Measurements from ENCODE around the gene OR5AL1. TPM values are rescaled to one million over a fixed set of nuclear protein-coding genes. Genes with fewer than 3 reads are reported as not detected.
"Not testable (repeated sequence)": the region's sequence is repeated elsewhere in the genome, so short reads cannot be mapped to it uniquely, and the experiment has no call there.

The OR5AL1 gene
- not detected for total RNA-seq

GRCh38 chr11:56412396-56412795, at the start of gene OR5AL1:
Gene OR5AL1 (plus strand): TSS chr11:56412696.
- no peak for DNase-seq

- no peak for DNase-seq
These were observed 37.2 kb upstream of the OR5AL1 start, which contains the start of gene OR8U1 for GRCh38 chr11:56375324-56375723. Gene OR8U1 (plus strand): TSS chr11:56375624. CDS start chr11:56375624, 0 bp downstream.

- no peak for DNase-seq
These were observed 32.4 kb upstream of the OR5AL1 start for GRCh38 chr11:56380120-56380519.

GRCh38 chr11:56394381-56394780, 18.1 kb upstream of the OR5AL1 start:
- no peak for DNase-seq

- no peak for DNase-seq
These were observed 16.4 kb upstream of the OR5AL1 start for GRCh38 chr11:56396047-56396446.

GRCh38 chr11:56401858-56402461, 10.5 kb upstream of the OR5AL1 start:
- not testable (repeated sequence) for DNase-seq

GRCh38 chr11:56404393-56404792, 8.1 kb upstream of the OR5AL1 start:
- DNase-seq: no peak

- DNase-seq: no peak
These were observed 1.7 kb upstream of the OR5AL1 start for GRCh38 chr11:56410801-56411200.

GRCh38 chr11:56453521-56453920, 41.0 kb downstream of the OR5AL1 start:
- no peak for DNase-seq

- no peak for DNase-seq
These were observed 44.6 kb downstream of the OR5AL1 start for GRCh38 chr11:56457076-56457475.

Other genes with a start within 250 kb of the OR5AL1 start
- gene OR5J2, start 236.1 kb upstream of the OR5AL1 start, total RNA-seq: not detected
- not detected for gene OR5T2, start 178.4 kb upstream of the OR5AL1 start, total RNA-seq
- not detected for gene OR5T3, start 160.4 kb upstream of the OR5AL1 start, total RNA-seq
- not detected for gene OR5T1, start 138.5 kb upstream of the OR5AL1 start, total RNA-seq
- gene OR8H1, start 120.4 kb upstream of the OR5AL1 start, total RNA-seq: not detected
- not detected for gene OR8K3, start 97.6 kb upstream of the OR5AL1 start, total RNA-seq
- gene OR8K1, start 66.7 kb upstream of the OR5AL1 start, total RNA-seq: not detected
- not detected for gene OR8J1, start 58.4 kb upstream of the OR5AL1 start, total RNA-seq
- not detected for gene OR8U1, start 37.1 kb upstream of the OR5AL1 start, total RNA-seq
- gene OR5M3, start 60.7 kb downstream of the OR5AL1 start, total RNA-seq: not detected
- not detected for gene OR5M8, start 78.7 kb downstream of the OR5AL1 start, total RNA-seq
- not detected for gene OR5M11, start 130.6 kb downstream of the OR5AL1 start, total RNA-seq
- gene OR5M10, start 165.0 kb downstream of the OR5AL1 start, total RNA-seq: not detected
- gene OR5M1, start 202.2 kb downstream of the OR5AL1 start, total RNA-seq: not detected
- not detected for gene OR5AP2, start 229.7 kb downstream of the OR5AL1 start, total RNA-seq

Measured in skin of body (tissue), 2 donors.